ENCODE measurements around the gene CCNO.

Gene CCNO

GRCh38 chr5:55222985-55223811, 10.2 kb downstream of the CCNO start:
- no peak for DNase-seq (ENCODE audit: low spot score)

- DNase-seq (ENCODE audit: low spot score), result no peak
Observed at GRCh38 chr5:55222092-55222984, 11.1 kb downstream of the CCNO start.

- DNase-seq (ENCODE audit: low spot score), result no peak
Observed at GRCh38 chr5:55220433-55221185, 12.8 kb downstream of the CCNO start.

- DNase-seq (ENCODE audit: low spot score), result no peak
Observed at GRCh38 chr5:55219770-55220169, 13.6 kb downstream of the CCNO start.

- DNase-seq (ENCODE audit: low spot score), result no peak
Observed at GRCh38 chr5:55218967-55219366, 14.4 kb downstream of the CCNO start.

GRCh38 chr5:55211184-55211874, 22.1 kb downstream of the CCNO start:
- DNase-seq (ENCODE audit: low spot score), result no peak

- no peak for DNase-seq (ENCODE audit: low spot score)
Observed at GRCh38 chr5:55205001-55205400, 28.4 kb downstream of the CCNO start.

- no peak for DNase-seq (ENCODE audit: low spot score)
Observed at GRCh38 chr5:55191165-55191564, 42.2 kb downstream of the CCNO start.

GRCh38 chr5:55188656-55189540, 44.5 kb downstream of the CCNO start:
- DNase-seq (ENCODE audit: low spot score), result no peak

GRCh38 chr5:55187370-55187769, 46.0 kb downstream of the CCNO start:
- no peak for DNase-seq (ENCODE audit: low spot score)
